K562 (cell line): Measurements from ENCODE around the gene NTM. TPM values are rescaled to one million over a fixed set of nuclear protein-coding genes. Genes with fewer than 3 reads are reported as not detected.

Source experiments
- ATAC-seq: fragments of 200-7000 bp; cut with Tn5 transposase; 3 replicates; pipeline ENCODE4 v1.9.1; 2020; ENCODE audit warnings: moderate library complexity
- BruUV-seq: library from RNA; stranded (reverse); fragments of 400-500 nt; replicated peaks from 2 replicates; lab custom pipeline; 2021; lab: Mats Ljungman, UMichigan
- CTCF ChIA-PET: fragments of 300-600 bp; formaldehyde crosslinking; extraction: SDS; loops from one replicate; lab custom pipeline; 2021; ENCODE audit warnings: low intra/inter-chr PET ratio; lab: Yijun Ruan, JAX
- POLR2A ChIA-PET: fragments of 300-600, 350-650 bp; sonication (Branson Sonifier 250); formaldehyde crosslinking; extraction: SDS; loops from one replicate; lab custom pipeline; 2021; ENCODE audit warnings: antibody characterized with exemption, inconsistent platforms; lab: Yijun Ruan, JAX
- DNase-seq, 4 experiments: peaks; one replicate each; pipeline versions ENCODE4 v3.0.0 to v3.0.0-alpha.2; 2011 to 2018; ENCODE audit warnings: low spot score in 3 of 4, mixed read lengths in 3 of 4; ENCODE audit errors: extremely low read depth in 1 of 4
- FAIRE-seq: peaks from 2 replicates; lab custom pipeline; 2011; peaks lifted over from hg19 to GRCh38; lab: Jason Lieb, UNC
- H2AFZ ChIP-seq: 2 replicates; pipeline ENCODE4 v1.6.0; 2011; ENCODE audit warnings: low read depth, low read length, control low read depth, inconsistent platforms
- H3K27ac ChIP-seq: fragments of 200-600 bp; 3 replicates; pipeline ENCODE4 v1.8.0; 2011; ENCODE audit warnings: low read depth, mild to moderate bottlenecking, control low read depth, inconsistent platforms, low read length, moderate library complexity, mixed read lengths; ENCODE audit errors: extremely low read depth
- H3K27me3 ChIP-seq, 2 experiments: fragments of 300-600 bp in 1 of 2; 2 replicates in 1 of 2; 3 replicates in 1 of 2; pipeline versions ENCODE4 v1.6.0 to v1.8.0; 2011; ENCODE audit warnings: inconsistent platforms in 2 of 2, low read length in 2 of 2, mild to moderate bottlenecking in 1 of 2, mixed read lengths in 1 of 2, moderate library complexity in 1 of 2; ENCODE audit not compliant: control insufficient read depth in 2 of 2, insufficient read depth in 2 of 2
- H3K36me3 ChIP-seq: fragments of 300-600 bp; 3 replicates; pipeline ENCODE4 v1.8.0; 2011; ENCODE audit warnings: mild to moderate bottlenecking, low read length, inconsistent platforms; ENCODE audit not compliant: control insufficient read depth, insufficient read depth
- H3K4me1 ChIP-seq, 2 experiments: fragments of 200-600 bp in 1 of 2; replicated peaks in 1 of 2; 2 replicates in 1 of 2; 3 replicates in 1 of 2; pipeline versions ENCODE4 v1.5.1 to v1.8.0; 2011; ENCODE audit warnings: inconsistent platforms in 2 of 2, low read length in 2 of 2, mild to moderate bottlenecking in 1 of 2, mixed read lengths in 1 of 2, moderate library complexity in 1 of 2; ENCODE audit not compliant: control insufficient read depth in 2 of 2, insufficient read depth in 2 of 2
- H3K4me2 ChIP-seq: 2 replicates; pipeline ENCODE4 v1.6.1; 2011; ENCODE audit warnings: low read length, control low read depth, inconsistent platforms, mixed read lengths; ENCODE audit not compliant: insufficient read depth
- H3K4me3 ChIP-seq: fragments of 200-600 bp; sonication (generic), shearing (Covaris generic); 2 replicates; pipeline ENCODE4 v1.5.1; 2016; ENCODE audit warnings: control low read depth, inconsistent platforms
- H3K79me2 ChIP-seq: fragments of 200-600 bp; 3 replicates; pipeline ENCODE4 v1.8.0; 2011; ENCODE audit warnings: low read length, inconsistent platforms; ENCODE audit not compliant: control insufficient read depth, insufficient read depth
- H3K9ac ChIP-seq, 2 experiments: 2 replicates each; pipeline versions ENCODE4 v1.6.0 to v1.6.1; 2011; ENCODE audit warnings: low read depth in 2 of 2, low read length in 2 of 2, control low read depth in 1 of 2, inconsistent platforms in 1 of 2, mild to moderate bottlenecking in 1 of 2, mixed read lengths in 1 of 2; ENCODE audit not compliant: insufficient read depth in 1 of 2
- H3K9me1 ChIP-seq: one replicate; pipeline ENCODE4 v1.6.0; 2011; ENCODE audit warnings: inconsistent platforms, mild to moderate bottlenecking, low read length, moderate library complexity; ENCODE audit not compliant: control insufficient read depth, insufficient read depth
- H3K9me3 ChIP-seq: replicated peaks from 2 replicates; pipeline ENCODE4 v1.5.1; 2011; ENCODE audit warnings: low read depth, low read length, inconsistent platforms; ENCODE audit not compliant: control insufficient read depth, insufficient read depth
- H4K20me1 ChIP-seq: replicated peaks from 2 replicates; pipeline ENCODE4 v1.6.1; 2011; ENCODE audit warnings: low read length, inconsistent platforms, mixed read lengths; ENCODE audit not compliant: control insufficient read depth, insufficient read depth
- ATF6 ChIP-seq: sonication (generic); formaldehyde crosslinking; IDR thresholded peaks from 2 replicates; pipeline ENCODE4 v1.4.0; 2020; ENCODE audit warnings: mild to moderate bottlenecking, missing genetic modification reagents
- EP400 ChIP-seq: fragments of 450-650 bp; IDR thresholded peaks from 2 replicates; pipeline ENCODE4 v1.6.1; 2017; ENCODE audit warnings: antibody characterized with exemption, mild to moderate bottlenecking, moderate library complexity
- FOXK1 ChIP-seq: sonication (generic); formaldehyde crosslinking; IDR thresholded peaks from 2 replicates; pipeline ENCODE4 v1.8.0; 2022; ENCODE audit warnings: missing genetic modification reagents, mild to moderate bottlenecking, borderline replicate concordance
- MCM7 ChIP-seq, 2 experiments: fragments of 450-650 bp; IDR thresholded peaks; 2 replicates each; pipeline ENCODE4 v1.6.1; 2016 to 2018
- PYGO2 ChIP-seq: fragments of 450-650 bp; IDR thresholded peaks from 2 replicates; pipeline ENCODE4 v1.6.1; 2016; ENCODE audit warnings: mild to moderate bottlenecking, missing genetic modification characterization, moderate library complexity, missing compliant biosample characterization
- ZNF316 ChIP-seq: fragments of 450-650 bp; IDR thresholded peaks from 2 replicates; pipeline ENCODE4 v1.6.1; 2016
- ZSCAN32 ChIP-seq: fragments of 450-650 bp; formaldehyde crosslinking; IDR thresholded peaks from 2 replicates; pipeline ENCODE4 v1.4.0; 2020; ENCODE audit warnings: mild to moderate bottlenecking, moderate library complexity
- WGBS: fragments of 100-300 bp; shearing (Covaris generic); methylation state at CpG from one replicate; pipeline ENCODE4 v1.1.6; 2016; ENCODE audit warnings: low coverage, mixed read lengths; ENCODE audit not compliant: insufficient coverage; ENCODE audit errors: missing lambda C conversion rate; 5-methylcytosine and 5-hydroxymethylcytosine counted together
- in situ Hi-C: fragments of 300-500 bp; cut with MboI; formaldehyde crosslinking; loops from 4 replicates; pipeline ENCODE4 v1.15.0; 2018; ENCODE audit warnings: inconsistent platforms, mixed read lengths
- intact Hi-C: fragments of 100-400 bp; cut with micrococcal nuclease; formaldehyde crosslinking; loops from 2 replicates; pipeline ENCODE4 v1.14.2; 2022
- polyA plus RNA-seq, 8 experiments: library from polyadenylated mRNA; depleted of rRNA in 4 of 8; stranded (reverse) in 5 of 8; unstranded in 3 of 8; fragments of >200 nt; fragmentation: Nextera tagmentation in 2 of 8; fragmentation: Illumina TruSeq in 1 of 8; extraction: Ambion mirVana in 2 of 8; extraction: Trizol in 1 of 8; gene quantifications; 2 replicates each; pipeline versions ENCODE4 v1.2.1 to v1.2.3, GENCODE V29; 2011 to 2014; ENCODE audit warnings: inconsistent platforms in 1 of 8, missing spikeins in 1 of 8
- total RNA-seq, 7 experiments: library from RNA; depleted of rRNA in 6 of 7; stranded (reverse); fragments of >200 nt in 6 of 7; fragmentation: Illumina TruSeq in 2 of 7; extraction: Trizol in 2 of 7; gene quantifications; 2 replicates each; pipeline versions ENCODE4 v1.2.1 to v1.2.3, GENCODE V29; 2011 to 2021; ENCODE audit warnings: low replicate concordance in 1 of 7

NTM gene
- total and polyA plus RNA-seq, 9 of the 15 experiments (the other 6 are each of a cell fraction or from before 2014, with no cell fraction given) = not detected

GRCh38 chr11:132196928-132197327 is 826.5 kb downstream of the NTM start:
- no peak for TF ChIP-seq MCM7 (IDR thresholded peaks at IDR 0.05)
- TF ChIP-seq ZSCAN32 (CRISPR knock-in tag) = no peak
- no peak for TF ChIP-seq FOXK1 (CRISPR knock-in tag)
- no peak for TF ChIP-seq ATF6
- TF ChIP-seq PYGO2 (tag) = no peak
- no peak for TF ChIP-seq EP400
- TF ChIP-seq ZNF316 = 0 out of 2 replicates have a peak, but pooled peaks have one; percentile 19

More at GRCh38 chr11:132196928-132197327, 826.5 kb downstream of the NTM start:
- WGBS = 0% methylated on average over 1 of the region's 1 CpG
- in situ Hi-C loops (no loop called here), intact Hi-C loops (no loop called here)
- Histone ChIP-seq H4K20me1 (no peaks in the 10 kb centered on the region), H3K36me3 (no peaks in the 10 kb centered on the region), H3K4me3 (no peak overlapping the region), H3K9me1 (no peaks in the 10 kb centered on the region), H3K9me3 (no peaks in the 10 kb centered on the region; the same call in 1 of the 2 replicates), H3K27me3 (no peaks in the 10 kb centered on the region), H3K4me2 (no peak overlapping the region), H3K9ac (no peak overlapping the region), H3K79me2 (no peaks in the 10 kb centered on the region), H3K4me1 (no peaks in the 10 kb centered on the region), H3K27ac (no peak overlapping the region), H2AFZ (no peak overlapping the region)
- CTCF ChIA-PET = no interaction called here
- FAIRE-seq (no peak), DNase-seq (no peak), ATAC-seq (no peak)
- POLR2A ChIA-PET = no interaction called here
- BruUV-seq = no TSS peak
